ENCODE measurements around the gene CCNE1. TPM values are rescaled to one million over a fixed set of nuclear protein-coding genes. Genes with fewer than 3 reads are reported as not detected.

The CCNE1 gene
- polyA plus RNA-seq, 3 donors: 1.7 TPM; not detected in 2

GRCh38 chr19:29841559-29842367 lies 30.0 kb downstream of the CCNE1 start:
- H3K4me2 ChIP-seq (replicated peaks; ENCODE audit: extremely low read depth, low read length, poor library complexity, severe bottlenecking): no peak overlapping the region
- Mint-ChIP-seq H3K4me3 (peak overlapping the region in 1 of 2 donors; percentile 12), H3K27me3 (ENCODE audit: low read depth in 3 of 3) (peaks cover 13 to 16% (median 14%) of the 10 kb centered on the region in 3 donors), H3K9me3 (peaks cover 0 to 7% (median 0%) of the 10 kb centered on the region in 7 donors), H3K4me1 (peaks cover 30% of the 10 kb centered on the region), H3K27ac (no peak overlapping the region), H3K36me3 (no peaks in the 10 kb centered on the region)
- H3K27ac ChIP-seq (ENCODE audit: low read depth in 1 of 2, low read length in 2 of 2): no peak overlapping the region
- H3K4me3 ChIP-seq (replicated peaks in 1 of 3; ENCODE audit: low read depth in 2 of 3, low read length in 3 of 3): no peak overlapping the region
- no peak overlapping the region for H2AFZ ChIP-seq (ENCODE audit: insufficient read depth, low read depth, low read length, poor library complexity, severe bottlenecking)
- H3K9me3 ChIP-seq (replicated peaks in 1 of 2; ENCODE audit: control insufficient read depth in 1 of 2, insufficient read depth in 1 of 2, low read length in 2 of 2): no peaks in the 10 kb centered on the region
- peak in 1 of 3 donors; percentile 18 for DNase-seq
- no peaks in the 10 kb centered on the region for H3K27me3 ChIP-seq (ENCODE audit: control insufficient read depth in 2 of 2, insufficient read depth in 2 of 2, low read length in 2 of 2)
- H3K9ac ChIP-seq (ENCODE audit: insufficient read depth, low read length, poor library complexity, severe bottlenecking): no peak overlapping the region
- peaks cover 28 to 31% of the 10 kb centered on the region in 2 donors for H3K4me1 ChIP-seq (ENCODE audit: control insufficient read depth in 1 of 2, insufficient read depth in 2 of 2, low read length in 2 of 2)
- WGBS (ENCODE audit: insufficient coverage): 95% methylated on average over 10 of the region's 10 CpGs
- intact Hi-C loops (cut with micrococcal nuclease): loop anchor here in 1 of 2 donors (5.0 to 10.0 kb wide), 2 partner anchors 101 to 237 kb away; partner anchors contain the start of genes POP4 and URI1
- no peak for TF ChIP-seq CTCF (IDR thresholded peaks at IDR 0.05)
- H3K36me3 ChIP-seq (replicated peaks in 1 of 2; ENCODE audit: control insufficient read depth in 1 of 2, insufficient read depth in 2 of 2, low read length in 2 of 2): no peaks in the 10 kb centered on the region
- no peaks in the 10 kb centered on the region for H3K79me2 ChIP-seq (ENCODE audit: insufficient read depth, low read length)
- no peaks in the 10 kb centered on the region for H4K20me1 ChIP-seq (ENCODE audit: insufficient read depth, low read length)

- WGBS (ENCODE audit: insufficient coverage): 44% methylated on average over 5 of the region's 11 CpGs
Measured at GRCh38 chr19:29842471-29843179, 30.8 kb downstream of the CCNE1 start.

More at GRCh38 chr19:29842471-29843179, 30.8 kb downstream of the CCNE1 start:
- DNase-seq: peak in 2 of 3 donors; percentile 30 to 53
- intact Hi-C loops (cut with micrococcal nuclease): loop anchor here in 1 of 2 donors (5.0 to 10.0 kb wide), 2 partner anchors 100 to 238 kb away; partner anchors contain the start of genes POP4 and URI1
- H3K9me3 Mint-ChIP-seq: peaks cover 0 to 7% (median 0%) of the 10 kb centered on the region in 7 donors
- no peak overlapping the region for H3K27ac Mint-ChIP-seq
- Histone ChIP-seq H3K4me3 (replicated peaks in 1 of 3; ENCODE audit: low read depth in 2 of 3, low read length in 3 of 3) (peak overlapping the region in 1 of 3 experiments; percentile 98), H3K4me1 (ENCODE audit: control insufficient read depth in 1 of 2, insufficient read depth in 2 of 2, low read length in 2 of 2) (peaks cover 28 to 31% of the 10 kb centered on the region in 2 donors), H3K27me3 (ENCODE audit: control insufficient read depth in 2 of 2, insufficient read depth in 2 of 2, low read length in 2 of 2) (no peaks in the 10 kb centered on the region), H3K4me2 (replicated peaks; ENCODE audit: extremely low read depth, low read length, poor library complexity, severe bottlenecking) (peak overlapping the region; percentile 100), H3K27ac (ENCODE audit: low read depth in 1 of 2, low read length in 2 of 2) (no peak overlapping the region), H4K20me1 (ENCODE audit: insufficient read depth, low read length) (no peaks in the 10 kb centered on the region), H3K9me3 (replicated peaks in 1 of 2; ENCODE audit: control insufficient read depth in 1 of 2, insufficient read depth in 1 of 2, low read length in 2 of 2) (no peaks in the 10 kb centered on the region), H3K79me2 (ENCODE audit: insufficient read depth, low read length) (no peaks in the 10 kb centered on the region), H3K36me3 (replicated peaks in 1 of 2; ENCODE audit: control insufficient read depth in 1 of 2, insufficient read depth in 2 of 2, low read length in 2 of 2) (no peaks in the 10 kb centered on the region), H3K9ac (ENCODE audit: insufficient read depth, low read length, poor library complexity, severe bottlenecking) (peak overlapping the region; percentile 34), H2AFZ (ENCODE audit: insufficient read depth, low read depth, low read length, poor library complexity, severe bottlenecking) (peak overlapping the region; percentile 99)
- TF ChIP-seq CTCF (IDR thresholded peaks at IDR 0.05): no peak
- peak overlapping the region; percentile 45 to 71 for H3K4me3 Mint-ChIP-seq
- no peaks in the 10 kb centered on the region for H3K36me3 Mint-ChIP-seq
- peaks cover 26% of the 10 kb centered on the region for H3K4me1 Mint-ChIP-seq
- peaks cover 12 to 18% (median 14%) of the 10 kb centered on the region in 3 donors for H3K27me3 Mint-ChIP-seq (ENCODE audit: low read depth in 3 of 3)
